ENCODE data around the gene CCNL1. TPM values are rescaled to one million over a fixed set of nuclear protein-coding genes. Genes with fewer than 3 reads are reported as not detected.

CCNL1 gene
- total and polyA plus RNA-seq, 7 experiments from 2014 or later: 65.4 to 1,170 (median 353) TPM

DNA sequence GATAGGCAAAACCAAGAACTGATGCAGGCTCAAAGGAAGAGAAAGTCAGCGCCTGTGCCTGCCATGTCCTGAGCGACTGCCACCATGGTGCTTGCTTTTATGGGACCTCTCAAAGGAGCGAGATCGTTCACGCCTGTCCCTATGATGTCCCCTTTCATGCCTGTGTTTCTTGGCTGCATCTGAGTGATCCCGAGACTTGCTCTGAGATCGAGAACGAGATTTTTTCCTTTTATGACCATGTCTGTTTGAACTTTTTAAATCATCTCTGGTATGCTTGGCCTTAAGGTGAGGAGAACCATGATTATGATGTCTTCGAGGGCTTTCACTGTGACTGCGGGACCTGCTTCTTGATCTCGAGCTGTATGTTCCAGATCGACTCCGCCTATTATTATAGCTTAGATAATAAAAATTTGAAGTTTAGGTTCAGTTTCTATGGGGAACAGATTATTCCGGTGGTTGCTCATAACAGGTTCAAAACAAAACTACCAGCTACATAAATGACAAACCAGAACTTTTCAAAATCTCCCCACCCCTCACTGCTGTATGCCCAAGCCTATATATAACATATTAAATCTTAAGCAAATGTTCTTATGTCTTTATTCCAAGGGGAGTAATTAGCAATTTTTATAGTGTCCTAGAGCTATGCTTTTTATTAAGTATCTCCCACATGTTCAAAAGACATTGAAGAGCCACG lies 11.6 kb downstream of the CCNL1 start:
- peak overlapping the region in 1 of 9 donors; percentile 48 for H3K27ac Mint-ChIP-seq
- intact Hi-C loops (cut with micrococcal nuclease): loop anchor here in 1 of 2 donors (1.0 kb wide), 1 partner anchor 8 kb away; no protein-coding TSS in a partner anchor
- H3K4me3 ChIP-seq (ENCODE audit: low read length): no peak overlapping the region
- peaks cover 6 to 49% (median 34%) of the 10 kb centered on the region in 7 donors for H3K4me1 Mint-ChIP-seq
- H3K9me3 Mint-ChIP-seq: peaks cover 0 to 2% (median 0%) of the 10 kb centered on the region in 11 donors
- no peak for DNase-seq
- peaks cover 3 to 61% (median 34%) of the 10 kb centered on the region in 5 donors for H3K36me3 Mint-ChIP-seq
- no peaks in the 10 kb centered on the region for H3K9me3 ChIP-seq (ENCODE audit: control insufficient read depth in 2 of 3, low read length in 3 of 3)
- ChIA-PET CTCF (interaction anchor here (0.7 to 2.2 kb wide), 2 partner anchors 11 to 53 kb away, joined by 3 to 6 read pairs; no protein-coding TSS in a partner anchor), POLR2A (interaction anchor here (0.7 to 4.1 kb wide), 3 partner anchors 11 to 619 kb away, joined by 3 to 36 read pairs (median 23); partner anchors contain the start of gene CCNL1)
- no peak overlapping the region for H3K4me3 Mint-ChIP-seq
- H3K27ac ChIP-seq (ENCODE audit: low read depth, low read length): no peak overlapping the region
- H3K27me3 ChIP-seq (ENCODE audit: control insufficient read depth in 2 of 2, insufficient read depth in 2 of 2, low read length in 2 of 2): no peaks in the 10 kb centered on the region
- peaks cover 0 to 5% of the 10 kb centered on the region in 2 donors for H3K4me1 ChIP-seq (ENCODE audit: control insufficient read depth in 2 of 2, insufficient read depth in 2 of 2, low read length in 2 of 2)
- peak; percentile 11 for ATAC-seq
- H3K27me3 Mint-ChIP-seq: no peaks in the 10 kb centered on the region
- H3K36me3 ChIP-seq (ENCODE audit: control insufficient read depth in 2 of 3, insufficient read depth in 3 of 3, low read length in 3 of 3): peaks cover 53 to 83% (median 66%) of the 10 kb centered on the region in 3 experiments

DNA sequence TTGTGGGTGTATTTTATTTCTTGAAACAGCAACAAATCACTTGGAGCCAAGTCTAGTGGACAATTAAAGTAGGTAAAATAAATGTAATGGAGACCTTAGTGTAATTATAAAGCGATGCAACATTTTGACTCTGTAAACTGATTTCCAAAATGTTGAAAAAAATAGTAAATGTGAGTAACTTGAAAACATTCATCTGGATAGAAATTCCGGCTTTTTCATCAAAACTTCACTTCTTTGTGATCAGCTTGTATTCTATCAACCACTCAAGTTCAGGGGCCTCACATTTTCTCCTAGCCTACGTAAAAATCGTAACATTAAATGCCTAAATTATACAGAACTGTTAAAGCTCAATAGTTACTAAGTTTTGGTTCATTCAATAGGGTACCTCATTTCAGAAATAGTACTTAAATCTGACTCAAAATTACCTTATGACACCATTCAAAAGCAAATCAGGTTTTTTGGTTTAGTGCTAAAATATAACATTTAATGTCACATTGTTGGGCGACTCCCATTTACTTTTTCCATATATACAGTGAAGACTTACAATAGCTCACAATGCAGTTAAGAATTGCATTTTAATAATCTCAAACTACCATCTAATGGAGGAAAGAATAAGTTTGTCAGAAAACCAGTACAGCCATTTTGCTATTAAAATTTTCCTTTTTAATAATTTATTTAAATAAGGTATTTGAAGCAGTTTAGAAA lies 12.7 kb downstream of the CCNL1 start:
- POLR2A ChIA-PET: interaction anchor here (0.7 to 2.3 kb wide), 3 partner anchors 11 to 63 kb away, joined by 3 to 11 read pairs (median 4); partner anchors contain the start of gene CCNL1
- H3K36me3 ChIP-seq (ENCODE audit: control insufficient read depth in 2 of 3, insufficient read depth in 3 of 3, low read length in 3 of 3): peaks cover 46 to 79% (median 56%) of the 10 kb centered on the region in 3 experiments
- peak; percentile 1 for ATAC-seq

DNA sequence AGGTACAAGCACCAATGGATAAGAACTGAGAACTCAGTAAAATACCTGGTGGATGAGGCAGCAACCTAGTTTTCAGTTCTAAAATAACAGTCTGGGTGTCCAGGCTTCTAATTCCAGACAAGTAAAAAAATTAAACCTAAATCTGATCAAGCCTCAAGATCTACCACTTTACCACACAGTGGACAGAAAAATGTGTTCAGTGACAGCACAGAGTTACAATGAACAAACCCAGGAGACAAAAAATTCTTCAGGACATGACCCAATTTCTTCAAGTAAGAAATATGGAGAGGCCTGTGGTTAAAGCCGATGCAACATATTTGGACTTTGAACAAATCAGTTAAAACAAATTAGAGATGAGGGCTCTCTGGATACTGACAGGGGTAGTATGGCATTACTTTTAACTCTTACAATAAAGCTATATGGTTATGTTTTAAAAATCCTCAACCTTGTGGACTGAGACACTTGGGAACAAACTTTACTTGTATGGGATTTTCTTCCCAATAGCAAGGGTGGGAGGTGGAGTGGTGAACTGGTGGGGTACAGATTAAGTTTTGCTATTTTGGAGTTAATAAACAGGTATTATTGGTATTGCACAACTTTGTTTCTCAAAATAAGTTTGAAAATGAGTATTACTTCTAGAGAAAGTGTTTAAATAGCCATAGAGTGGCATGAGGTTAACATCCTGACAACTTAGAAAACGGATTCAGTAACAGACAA lies 14.2 kb downstream of the CCNL1 start:
- Mint-ChIP-seq H3K4me3 (peak overlapping the region in 1 of 10 donors; percentile 3), H3K9me3 (peaks cover 0 to 2% (median 0%) of the 10 kb centered on the region in 11 donors), H3K4me1 (peaks cover 6 to 37% (median 16%) of the 10 kb centered on the region in 7 donors), H3K27ac (peak overlapping the region in 8 of 9 donors; percentile 17 to 84 (median 58)), H3K27me3 (no peaks in the 10 kb centered on the region), H3K36me3 (peaks cover 0 to 47% (median 28%) of the 10 kb centered on the region in 5 donors)
- no peaks in the 10 kb centered on the region for H3K27me3 ChIP-seq (ENCODE audit: control insufficient read depth in 2 of 2, insufficient read depth in 2 of 2, low read length in 2 of 2)
- intact Hi-C loops (cut with micrococcal nuclease): no loop called here
- H3K9me3 ChIP-seq (ENCODE audit: control insufficient read depth in 2 of 3, low read length in 3 of 3): no peaks in the 10 kb centered on the region
- POLR2A ChIA-PET: interaction anchor here (1.4 to 2.3 kb wide), 2 partner anchors 11 to 15 kb away, joined by 6 to 11 read pairs; partner anchors contain the start of gene CCNL1
- no peak overlapping the region for H3K4me3 ChIP-seq (ENCODE audit: low read length)
- DNase-seq: no peak
- ATAC-seq: peak; percentile 12
- peaks cover 32 to 64% (median 41%) of the 10 kb centered on the region in 3 experiments for H3K36me3 ChIP-seq (ENCODE audit: control insufficient read depth in 2 of 3, insufficient read depth in 3 of 3, low read length in 3 of 3)
- CTCF ChIA-PET: interaction anchor here (1.9 kb wide), 1 partner anchor 8 kb away, joined by 9 read pairs; no protein-coding TSS in a partner anchor
- H3K4me1 ChIP-seq (ENCODE audit: control insufficient read depth in 2 of 2, insufficient read depth in 2 of 2, low read length in 2 of 2): no peaks in the 10 kb centered on the region
- no peak overlapping the region for H3K27ac ChIP-seq (ENCODE audit: low read depth, low read length)

More for the DNA sequence above, 12.7 kb downstream of the CCNL1 start:
- no peaks in the 10 kb centered on the region for H3K27me3 ChIP-seq (ENCODE audit: control insufficient read depth in 2 of 2, insufficient read depth in 2 of 2, low read length in 2 of 2)
- CTCF ChIA-PET: interaction anchor here (1.9 kb wide), 1 partner anchor 10 kb away, joined by 9 read pairs; no protein-coding TSS in a partner anchor
- no peak overlapping the region for H3K4me3 ChIP-seq (ENCODE audit: low read length)
- H3K27ac ChIP-seq (ENCODE audit: low read depth, low read length): no peak overlapping the region
- no peaks in the 10 kb centered on the region for H3K27me3 Mint-ChIP-seq
- peaks cover 3 to 58% (median 36%) of the 10 kb centered on the region in 5 donors for H3K36me3 Mint-ChIP-seq
- H3K4me3 Mint-ChIP-seq: peak overlapping the region in 1 of 10 donors; percentile 17
- intact Hi-C loops (cut with micrococcal nuclease): loop anchor here in 1 of 2 donors (1.0 kb wide), 1 partner anchor 10 kb away; no protein-coding TSS in a partner anchor
- peak overlapping the region in 7 of 9 donors; percentile 18 to 77 (median 44) for H3K27ac Mint-ChIP-seq
- H3K4me1 Mint-ChIP-seq: peaks cover 6 to 44% (median 29%) of the 10 kb centered on the region in 7 donors
- H3K9me3 Mint-ChIP-seq: peaks cover 0 to 2% (median 0%) of the 10 kb centered on the region in 11 donors
- no peak for DNase-seq
- H3K4me1 ChIP-seq (ENCODE audit: control insufficient read depth in 2 of 2, insufficient read depth in 2 of 2, low read length in 2 of 2): no peaks in the 10 kb centered on the region
- H3K9me3 ChIP-seq (ENCODE audit: control insufficient read depth in 2 of 3, low read length in 3 of 3): no peaks in the 10 kb centered on the region

DNA sequence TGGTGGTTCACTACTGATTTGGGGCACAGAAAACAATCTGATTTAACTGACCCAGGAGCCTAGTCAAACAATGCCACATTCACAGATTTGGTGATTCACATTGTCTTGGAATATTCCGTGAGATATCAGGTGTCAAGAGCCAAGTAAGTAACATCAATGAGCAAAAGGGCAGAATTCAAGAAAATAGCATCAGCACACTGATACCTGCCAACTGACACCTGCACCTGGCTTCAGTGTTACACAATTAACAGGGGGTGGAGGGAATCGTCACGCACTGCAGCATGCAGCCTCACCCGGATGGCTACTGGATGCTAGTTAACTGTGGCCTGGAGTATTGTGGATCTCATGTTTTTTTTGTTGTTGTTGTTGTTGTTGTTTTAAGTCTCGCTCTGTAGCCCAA lies 17.6 kb downstream of the CCNL1 start:
- Mint-ChIP-seq H3K4me3 (no peak overlapping the region), H3K9me3 (peaks cover 0 to 2% (median 0%) of the 10 kb centered on the region in 11 donors), H3K4me1 (peaks cover 0 to 24% (median 13%) of the 10 kb centered on the region in 7 donors), H3K36me3 (peaks cover 0 to 25% (median 20%) of the 10 kb centered on the region in 5 donors), H3K27ac (peak overlapping the region in 6 of 9 donors; percentile 10 to 77 (median 42)), H3K27me3 (no peaks in the 10 kb centered on the region)
- ChIA-PET CTCF (no interaction called here), POLR2A (interaction anchor here (0.6 to 2.0 kb wide), 2 partner anchors 18 to 631 kb away, joined by 3 to 8 read pairs; partner anchors contain the start of gene CCNL1)
- Histone ChIP-seq H3K4me3 (ENCODE audit: low read length) (no peak overlapping the region), H3K9me3 (ENCODE audit: control insufficient read depth in 2 of 3, low read length in 3 of 3) (no peaks in the 10 kb centered on the region), H3K4me1 (ENCODE audit: control insufficient read depth in 2 of 2, insufficient read depth in 2 of 2, low read length in 2 of 2) (no peaks in the 10 kb centered on the region), H3K36me3 (ENCODE audit: control insufficient read depth in 2 of 3, insufficient read depth in 3 of 3, low read length in 3 of 3) (peaks cover 4 to 35% (median 11%) of the 10 kb centered on the region in 3 experiments), H3K27ac (ENCODE audit: low read depth, low read length) (no peak overlapping the region), H3K27me3 (ENCODE audit: control insufficient read depth in 2 of 2, insufficient read depth in 2 of 2, low read length in 2 of 2) (no peaks in the 10 kb centered on the region)
- no peak for DNase-seq
- intact Hi-C loops (cut with micrococcal nuclease): no loop called here
- no peak for ATAC-seq

DNA sequence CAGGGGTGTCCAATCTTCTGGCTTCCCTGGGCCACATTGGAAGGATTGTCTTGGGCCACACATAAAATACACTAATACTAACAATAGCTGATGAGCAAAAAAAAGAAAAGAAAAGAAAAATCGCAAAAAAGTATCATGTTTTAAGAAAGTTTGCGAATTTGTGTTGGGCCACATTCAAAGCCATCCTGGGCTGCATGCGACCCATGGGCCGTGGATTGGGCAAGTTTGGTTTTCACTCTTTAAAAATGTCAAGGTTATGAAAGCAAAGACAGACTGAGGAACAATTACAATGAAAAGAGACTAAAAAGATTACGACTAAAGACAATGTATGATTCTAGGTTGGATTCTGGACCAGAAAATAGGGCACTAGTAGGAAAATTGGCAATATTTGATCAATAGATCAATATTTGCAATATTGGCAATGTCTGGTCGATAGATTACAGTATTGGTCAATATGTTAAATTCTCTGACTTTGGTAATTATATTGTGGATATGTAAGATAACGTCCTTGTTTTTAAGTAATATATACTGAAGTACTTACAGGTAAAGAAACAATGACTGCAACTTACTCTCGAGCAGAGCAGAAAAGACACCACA lies 19.9 kb downstream of the CCNL1 start:
- H3K36me3 ChIP-seq (ENCODE audit: control insufficient read depth in 2 of 3, insufficient read depth in 3 of 3, low read length in 3 of 3): peaks cover 0 to 22% (median 0%) of the 10 kb centered on the region in 3 experiments
- Mint-ChIP-seq H3K4me3 (no peak overlapping the region), H3K27ac (peak overlapping the region in 4 of 9 donors; percentile 22 to 52 (median 35)), H3K9me3 (no peaks in the 10 kb centered on the region), H3K4me1 (peaks cover 0 to 34% (median 12%) of the 10 kb centered on the region in 7 donors), H3K36me3 (peaks cover 0 to 18% (median 5%) of the 10 kb centered on the region in 5 donors), H3K27me3 (no peaks in the 10 kb centered on the region)
- POLR2A ChIA-PET: interaction anchor here (0.6 kb wide), 2 partner anchors 27 to 51 kb away, joined by 3 read pairs; no protein-coding TSS in a partner anchor
- no peak overlapping the region for H3K27ac ChIP-seq (ENCODE audit: low read depth, low read length)
- no peaks in the 10 kb centered on the region for H3K9me3 ChIP-seq (ENCODE audit: control insufficient read depth in 2 of 3, low read length in 3 of 3)
- ATAC-seq (no peak), DNase-seq (no peak)
- CTCF ChIA-PET: interaction anchor here (0.7 kb wide), 1 partner anchor 96 kb away, joined by 7 read pairs; no protein-coding TSS in a partner anchor
- no peak overlapping the region for H3K4me3 ChIP-seq (ENCODE audit: low read length)
- H3K27me3 ChIP-seq (ENCODE audit: control insufficient read depth in 2 of 2, insufficient read depth in 2 of 2, low read length in 2 of 2): no peaks in the 10 kb centered on the region
- H3K4me1 ChIP-seq (ENCODE audit: control insufficient read depth in 2 of 2, insufficient read depth in 2 of 2, low read length in 2 of 2): no peaks in the 10 kb centered on the region
- intact Hi-C loops (cut with micrococcal nuclease): loop anchor here (5.0 to 10.0 kb wide), 2 partner anchors 225 to 1098 kb away; no protein-coding TSS in a partner anchor
